ENCODE results near the gene TBCC. TPM values are rescaled to one million over a fixed set of nuclear protein-coding genes. Genes with fewer than 3 reads are reported as not detected.
A peak's percentile ranks its signal among the peaks of the same experiment; 100 is the strongest.

The TBCC gene
- total RNA-seq, 1 experiment from 2014 or later, result 24.7 TPM

DNA sequence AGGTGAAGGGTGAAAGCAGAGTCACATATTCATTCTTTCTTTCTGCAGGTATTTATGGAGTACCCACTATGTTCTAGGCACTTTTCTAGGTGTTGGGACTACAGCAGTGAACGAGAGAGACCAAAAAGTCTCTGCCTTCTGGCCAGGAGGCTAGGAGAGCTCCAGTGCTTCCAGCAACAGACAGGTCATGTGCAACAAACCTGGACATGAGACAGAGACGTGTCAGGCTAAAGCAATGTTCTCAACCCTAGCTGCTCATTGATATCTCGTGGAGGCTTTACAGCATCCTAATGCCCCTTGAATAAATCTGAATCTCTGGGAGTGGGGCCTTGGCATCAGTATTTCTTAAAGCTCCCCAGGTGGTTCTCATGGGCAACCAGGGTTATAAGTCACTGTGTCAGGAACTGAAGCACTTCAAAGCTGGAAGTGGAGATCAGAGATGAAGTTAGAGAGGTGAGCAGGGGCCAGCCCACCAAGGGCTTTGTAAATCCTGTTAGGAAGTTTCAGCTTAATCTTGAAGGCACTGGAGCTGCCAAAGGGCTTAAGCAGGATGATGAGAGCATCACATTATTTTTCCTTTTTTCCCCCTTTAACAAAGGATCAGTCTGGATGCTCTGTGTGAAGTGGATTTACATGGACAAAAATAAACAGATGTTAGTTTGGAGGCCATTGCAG, 13.0 kb upstream of the TBCC start:
- H3K27me3 Mint-ChIP-seq (ENCODE audit: low read depth), result no peaks in the 10 kb centered on the region
- H3K4me3 Mint-ChIP-seq, result no peak overlapping the region
- H3K9me3 Mint-ChIP-seq, result no peaks in the 10 kb centered on the region
- ATAC-seq (no peak), DNase-seq (ENCODE audit: low spot score) (no peak)
- H3K27ac Mint-ChIP-seq, result no peak overlapping the region
- no peaks in the 10 kb centered on the region for H3K36me3 Mint-ChIP-seq
- ChIA-PET POLR2A (interaction anchor here (0.6 to 1.1 kb wide), 2 partner anchors 13 to 29 kb away, joined by 3 to 4 read pairs; partner anchors contain the start of gene TBCC), CTCF (interaction anchor here (0.6 to 1.2 kb wide), 2 partner anchors 12 to 56 kb away, joined by 3 to 6 read pairs; no protein-coding TSS in a partner anchor)
- H3K4me1 Mint-ChIP-seq, result peaks cover 42% of the 10 kb centered on the region
- no peak for TF ChIP-seq JUN (CRISPR knock-in tag; IDR thresholded peaks at IDR 0.05)
- TF ChIP-seq, protein P1, sequence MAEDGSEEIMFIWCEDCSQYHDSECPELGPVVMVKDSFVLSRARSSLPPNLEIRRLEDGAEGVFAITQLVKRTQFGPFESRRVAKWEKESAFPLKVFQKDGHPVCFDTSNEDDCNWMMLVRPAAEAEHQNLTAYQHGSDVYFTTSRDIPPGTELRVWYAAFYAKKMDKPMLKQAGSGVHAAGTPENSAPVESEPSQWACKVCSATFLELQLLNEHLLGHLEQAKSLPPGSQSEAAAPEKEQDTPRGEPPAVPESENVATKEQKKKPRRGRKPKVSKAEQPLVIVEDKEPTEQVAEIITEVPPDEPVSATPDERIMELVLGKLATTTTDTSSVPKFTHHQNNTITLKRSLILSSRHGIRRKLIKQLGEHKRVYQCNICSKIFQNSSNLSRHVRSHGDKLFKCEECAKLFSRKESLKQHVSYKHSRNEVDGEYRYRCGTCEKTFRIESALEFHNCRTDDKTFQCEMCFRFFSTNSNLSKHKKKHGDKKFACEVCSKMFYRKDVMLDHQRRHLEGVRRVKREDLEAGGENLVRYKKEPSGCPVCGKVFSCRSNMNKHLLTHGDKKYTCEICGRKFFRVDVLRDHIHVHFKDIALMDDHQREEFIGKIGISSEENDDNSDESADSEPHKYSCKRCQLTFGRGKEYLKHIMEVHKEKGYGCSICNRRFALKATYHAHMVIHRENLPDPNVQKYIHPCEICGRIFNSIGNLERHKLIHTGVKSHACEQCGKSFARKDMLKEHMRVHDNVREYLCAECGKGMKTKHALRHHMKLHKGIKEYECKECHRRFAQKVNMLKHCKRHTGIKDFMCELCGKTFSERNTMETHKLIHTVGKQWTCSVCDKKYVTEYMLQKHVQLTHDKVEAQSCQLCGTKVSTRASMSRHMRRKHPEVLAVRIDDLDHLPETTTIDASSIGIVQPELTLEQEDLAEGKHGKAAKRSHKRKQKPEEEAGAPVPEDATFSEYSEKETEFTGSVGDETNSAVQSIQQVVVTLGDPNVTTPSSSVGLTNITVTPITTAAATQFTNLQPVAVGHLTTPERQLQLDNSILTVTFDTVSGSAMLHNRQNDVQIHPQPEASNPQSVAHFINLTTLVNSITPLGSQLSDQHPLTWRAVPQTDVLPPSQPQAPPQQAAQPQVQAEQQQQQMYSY (CRISPR knock-in tag; IDR thresholded peaks at IDR 0.05), result no peak
- no peak for TF ChIP-seq ETV6 (CRISPR knock-in tag; IDR thresholded peaks at IDR 0.05)
- TF ChIP-seq, protein P2, sequence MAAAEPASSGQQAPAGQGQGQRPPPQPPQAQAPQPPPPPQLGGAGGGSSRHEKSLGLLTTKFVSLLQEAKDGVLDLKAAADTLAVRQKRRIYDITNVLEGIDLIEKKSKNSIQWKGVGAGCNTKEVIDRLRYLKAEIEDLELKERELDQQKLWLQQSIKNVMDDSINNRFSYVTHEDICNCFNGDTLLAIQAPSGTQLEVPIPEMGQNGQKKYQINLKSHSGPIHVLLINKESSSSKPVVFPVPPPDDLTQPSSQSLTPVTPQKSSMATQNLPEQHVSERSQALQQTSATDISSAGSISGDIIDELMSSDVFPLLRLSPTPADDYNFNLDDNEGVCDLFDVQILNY (CRISPR knock-in tag; IDR thresholded peaks at IDR 0.05), result no peak
- no peak for TF ChIP-seq RORB (CRISPR knock-in tag; IDR thresholded peaks at IDR 0.05)

DNA sequence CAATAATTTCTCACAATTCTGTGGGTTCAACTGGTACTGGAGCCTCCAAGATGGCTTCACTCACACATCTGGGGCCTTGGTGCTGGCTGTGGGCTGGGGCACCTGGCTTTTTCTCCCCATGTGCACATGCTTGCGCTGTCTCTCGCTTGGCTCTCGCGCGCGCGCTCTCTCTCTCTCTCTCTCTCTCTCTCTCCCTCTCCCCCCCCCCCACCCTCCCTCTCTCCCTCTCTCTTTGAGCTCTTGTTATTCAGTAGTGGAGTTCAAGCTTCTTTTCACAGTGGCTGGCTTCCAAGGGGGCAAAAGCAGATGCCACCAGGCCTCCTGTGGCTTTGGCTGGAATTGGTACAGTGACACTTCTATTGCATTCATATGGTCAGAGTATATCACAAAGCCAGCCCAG, 10.8 kb upstream of the TBCC start:
- ATAC-seq (peak; percentile 63), DNase-seq (ENCODE audit: low spot score) (peak; percentile 39)
- Mint-ChIP-seq H3K27ac (peak overlapping the region; percentile 66; the same call in 1 of the 2 replicates), H3K36me3 (peaks cover 3% of the 10 kb centered on the region; the same call in 1 of the 2 replicates), H3K27me3 (ENCODE audit: low read depth) (no peaks in the 10 kb centered on the region), H3K4me1 (peaks cover 44% of the 10 kb centered on the region), H3K9me3 (no peaks in the 10 kb centered on the region), H3K4me3 (peak overlapping the region; percentile 17; the same call in 1 of the 2 replicates)
- POLR2A ChIA-PET, result interaction anchor here (0.6 to 1.7 kb wide), 6 partner anchors 10 to 303 kb away, joined by 3 to 13 read pairs (median 3); partner anchors contain the start of genes KLC4, MRPL2, RPL7L1 and TBCC
- no peak for TF ChIP-seq GABPB1 (CRISPR knock-in tag; IDR thresholded peaks at IDR 0.05)
- TF ChIP-seq, protein P3, sequence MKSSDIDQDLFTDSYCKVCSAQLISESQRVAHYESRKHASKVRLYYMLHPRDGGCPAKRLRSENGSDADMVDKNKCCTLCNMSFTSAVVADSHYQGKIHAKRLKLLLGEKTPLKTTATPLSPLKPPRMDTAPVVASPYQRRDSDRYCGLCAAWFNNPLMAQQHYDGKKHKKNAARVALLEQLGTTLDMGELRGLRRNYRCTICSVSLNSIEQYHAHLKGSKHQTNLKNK (CRISPR knock-in tag; IDR thresholded peaks at IDR 0.05), result no peak
- TF ChIP-seq, protein P4, sequence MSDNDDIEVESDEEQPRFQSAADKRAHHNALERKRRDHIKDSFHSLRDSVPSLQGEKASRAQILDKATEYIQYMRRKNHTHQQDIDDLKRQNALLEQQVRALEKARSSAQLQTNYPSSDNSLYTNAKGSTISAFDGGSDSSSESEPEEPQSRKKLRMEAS (CRISPR knock-in tag; IDR thresholded peaks at IDR 0.05), result no peak
- TF ChIP-seq TEAD1 (CRISPR knock-in tag; IDR thresholded peaks at IDR 0.05), result peak; percentile 25; the same call in 1 of the 2 replicates
- TF ChIP-seq CBFB (CRISPR knock-in tag; IDR thresholded peaks at IDR 0.05; ENCODE audit: low read depth), result no peak
- TF ChIP-seq JAZF1 (CRISPR knock-in tag; IDR thresholded peaks at IDR 0.05), result no peak
- CTCF ChIA-PET, result interaction anchor here (0.6 to 1.1 kb wide), 4 partner anchors 14 to 123 kb away, joined by 3 to 5 read pairs (median 4); no protein-coding TSS in a partner anchor

DNA sequence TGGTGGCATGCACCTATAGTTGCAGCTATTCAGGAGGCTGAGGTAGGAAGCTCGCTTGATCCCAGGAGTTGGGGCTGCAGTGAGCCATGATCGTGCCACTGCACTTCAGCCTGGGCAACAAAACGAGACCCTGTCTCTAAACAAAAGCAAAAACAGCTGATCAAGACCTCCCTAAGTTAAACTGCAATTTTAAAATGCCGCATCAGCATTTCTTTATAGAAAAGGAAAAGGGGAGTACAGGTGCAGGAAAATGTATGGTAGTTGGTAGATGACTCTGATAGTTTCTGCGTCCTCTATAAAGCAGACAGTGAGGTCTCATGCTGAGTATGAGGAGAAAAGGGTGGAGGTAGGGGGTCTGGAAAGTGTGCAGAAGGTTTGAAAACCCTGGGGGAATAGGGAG, 8.9 kb upstream of the TBCC start:
- Mint-ChIP-seq H3K4me1 (peaks cover 44% of the 10 kb centered on the region), H3K27me3 (ENCODE audit: low read depth) (no peaks in the 10 kb centered on the region), H3K27ac (no peak overlapping the region), H3K4me3 (no peak overlapping the region), H3K36me3 (peaks cover 3% of the 10 kb centered on the region; the same call in 1 of the 2 replicates), H3K9me3 (no peaks in the 10 kb centered on the region)
- DNase-seq (ENCODE audit: low spot score) (no peak), ATAC-seq (no peak)
- POLR2A ChIA-PET, result no interaction called here
- CTCF ChIA-PET, result no interaction called here
- TF ChIP-seq PRRX2 (CRISPR knock-in tag; IDR thresholded peaks at IDR 0.05) (no peak), NR1H2 (CRISPR knock-in tag; IDR thresholded peaks at IDR 0.05) (no peak), KAT7 (CRISPR knock-in tag; IDR thresholded peaks at IDR 0.05; ENCODE audit: borderline replicate concordance) (no peak), ATF1 (CRISPR knock-in tag; IDR thresholded peaks at IDR 0.05) (no peak), SMAD4 (CRISPR knock-in tag; IDR thresholded peaks at IDR 0.05) (no peak), ZNF219 (CRISPR knock-in tag; IDR thresholded peaks at IDR 0.05; ENCODE audit: borderline replicate concordance) (no peak), GRHL2 (CRISPR knock-in tag; IDR thresholded peaks at IDR 0.05; ENCODE audit: insufficient replicate concordance, severe bottlenecking) (no peak)
- TF ChIP-seq, protein P1 (CRISPR knock-in tag; IDR thresholded peaks at IDR 0.05), result no peak
- TF ChIP-seq, protein P5, sequence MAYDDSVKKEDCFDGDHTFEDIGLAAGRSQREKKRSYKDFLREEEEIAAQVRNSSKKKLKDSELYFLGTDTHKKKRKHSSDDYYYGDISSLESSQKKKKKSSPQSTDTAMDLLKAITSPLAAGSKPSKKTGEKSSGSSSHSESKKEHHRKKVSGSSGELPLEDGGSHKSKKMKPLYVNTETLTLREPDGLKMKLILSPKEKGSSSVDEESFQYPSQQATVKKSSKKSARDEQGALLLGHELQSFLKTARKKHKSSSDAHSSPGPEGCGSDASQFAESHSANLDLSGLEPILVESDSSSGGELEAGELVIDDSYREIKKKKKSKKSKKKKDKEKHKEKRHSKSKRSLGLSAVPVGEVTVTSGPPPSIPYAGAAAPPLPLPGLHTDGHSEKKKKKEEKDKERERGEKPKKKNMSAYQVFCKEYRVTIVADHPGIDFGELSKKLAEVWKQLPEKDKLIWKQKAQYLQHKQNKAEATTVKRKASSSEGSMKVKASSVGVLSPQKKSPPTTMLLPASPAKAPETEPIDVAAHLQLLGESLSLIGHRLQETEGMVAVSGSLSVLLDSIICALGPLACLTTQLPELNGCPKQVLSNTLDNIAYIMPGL (CRISPR knock-in tag; IDR thresholded peaks at IDR 0.05), result no peak
- TF ChIP-seq, protein P6, sequence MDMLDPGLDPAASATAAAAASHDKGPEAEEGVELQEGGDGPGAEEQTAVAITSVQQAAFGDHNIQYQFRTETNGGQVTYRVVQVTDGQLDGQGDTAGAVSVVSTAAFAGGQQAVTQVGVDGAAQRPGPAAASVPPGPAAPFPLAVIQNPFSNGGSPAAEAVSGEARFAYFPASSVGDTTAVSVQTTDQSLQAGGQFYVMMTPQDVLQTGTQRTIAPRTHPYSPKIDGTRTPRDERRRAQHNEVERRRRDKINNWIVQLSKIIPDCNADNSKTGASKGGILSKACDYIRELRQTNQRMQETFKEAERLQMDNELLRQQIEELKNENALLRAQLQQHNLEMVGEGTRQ (CRISPR knock-in tag; IDR thresholded peaks at IDR 0.05), result no peak
